Prostate gland (tissue), 2 donors: Measurements from ENCODE around the gene CENPP. TPM values are rescaled to one million over a fixed set of nuclear protein-coding genes. Genes with fewer than 3 reads are reported as not detected.

Source experiments
- DNase-seq: peaks from one replicate; pipeline ENCODE4 v3.0.0-alpha.2; 2019; ENCODE audit warnings: low spot score
- H3K27ac ChIP-seq, 2 donors: fragments of 200-600 bp; sonication (generic); 2 replicates each; pipeline ENCODE4 v1.5.1; 2017 to 2019
- H3K27me3 ChIP-seq: fragments of 200-600 bp; sonication (generic); replicated peaks from 2 replicates; pipeline ENCODE4 v1.5.1; 2019; ENCODE audit not compliant: insufficient read depth
- H3K36me3 ChIP-seq, 2 donors: fragments of 200-600 bp; sonication (generic); 1 replicate in 1 of 2; 2 replicates in 1 of 2; pipeline versions ENCODE4 v1.5.1 to v1.8.1; 2017 to 2019
- H3K4me1 ChIP-seq: fragments of 200-600 bp; sonication (generic); replicated peaks from 2 replicates; pipeline ENCODE4 v1.5.1; 2019
- H3K4me3 ChIP-seq, 2 donors: fragments of 200-600 bp; sonication (generic); 2 replicates each; pipeline ENCODE4 v1.5.1; 2017 to 2019
- H3K9me3 ChIP-seq: fragments of 200-600 bp; sonication (generic); 2 replicates; pipeline ENCODE4 v1.5.1; 2017
- POLR2A ChIP-seq: fragments of 450-650 bp; IDR thresholded peaks from one replicate; pipeline ENCODE4 v1.6.1; 2016; ENCODE audit warnings: antibody characterized with exemption, mild to moderate bottlenecking
- POLR2AphosphoS5 ChIP-seq: sonication (generic); formaldehyde crosslinking; IDR thresholded peaks from one replicate; pipeline ENCODE4 v1.6.1; 2017; ENCODE audit warnings: antibody characterized with exemption
- WGBS: methylation state at CpG from one replicate; pipeline ENCODE4 v1.1.5; 2018; 5-methylcytosine and 5-hydroxymethylcytosine counted together
- intact Hi-C: fragments of 100-400 bp; cut with DNase I; formaldehyde crosslinking; loops from one replicate; pipeline ENCODE4 v1.14.2; 2022
- total RNA-seq, 2 donors: library from RNA; depleted of rRNA; stranded (reverse); fragments of >200 nt; gene quantifications; one replicate each; pipeline ENCODE4 v1.1.0, GENCODE V29; 2016
- TF ChIP-seq, protein P1 (sequence below), 4 experiments: fragments of 200-600 bp in 2 of 4; fragments of 450-650 bp in 2 of 4; sonication (generic) in 2 of 4; IDR thresholded peaks; 1 replicate in 3 of 4; 2 replicates in 1 of 4; pipeline ENCODE4 v1.5.1; 2016 to 2019; ENCODE audit warnings: antibody characterized with exemption in 4 of 4, mild to moderate bottlenecking in 2 of 4, moderate library complexity in 2 of 4

Gene CENPP
- total RNA-seq, 2 donors from 2014 or later = 1.4 to 21.5 TPM

DNA sequence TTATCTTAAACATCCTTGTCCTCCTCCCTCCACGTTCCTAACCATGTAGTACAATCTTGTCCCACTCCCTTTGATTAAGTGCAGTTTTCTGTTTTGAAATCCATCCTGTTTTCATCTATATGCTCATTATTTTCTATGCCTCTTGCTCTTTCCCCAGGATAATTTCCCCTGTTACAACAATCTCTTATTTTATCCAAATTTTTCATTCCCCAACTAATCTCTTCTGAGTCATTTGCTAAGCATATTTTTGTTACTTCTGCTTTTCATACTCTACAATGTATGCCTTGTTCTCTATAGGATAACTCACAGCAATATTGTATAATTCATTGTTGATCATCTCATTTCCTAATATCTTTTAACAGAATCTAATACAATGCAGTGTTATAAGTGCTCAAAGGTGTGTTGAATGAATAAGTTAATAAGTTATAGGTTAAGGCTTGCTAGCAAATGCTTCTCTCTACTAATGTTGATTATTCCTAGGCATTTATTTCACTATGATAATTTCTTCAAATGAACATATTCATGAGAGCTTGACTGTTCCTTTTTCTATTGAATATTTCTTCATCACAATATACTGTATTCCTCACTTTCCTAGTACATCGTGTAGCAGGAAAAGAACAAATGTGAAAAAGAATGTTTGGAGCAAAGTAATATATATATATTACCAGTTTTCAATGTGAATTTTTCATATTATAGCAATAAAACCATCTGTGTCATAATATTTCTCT lies 97.0 kb downstream of the CENPP start:
- H3K4me3 ChIP-seq = no peak overlapping the region
- no peak for DNase-seq
- intact Hi-C loops = no loop called here
- H3K9me3 ChIP-seq = no peaks in the 10 kb centered on the region
- no peaks in the 10 kb centered on the region for H3K36me3 ChIP-seq
- WGBS = 74% methylated on average over 2 of the region's 2 CpGs
- H3K27ac ChIP-seq = no peak overlapping the region
- no peaks in the 10 kb centered on the region for H3K4me1 ChIP-seq
- TF ChIP-seq, protein P1, sequence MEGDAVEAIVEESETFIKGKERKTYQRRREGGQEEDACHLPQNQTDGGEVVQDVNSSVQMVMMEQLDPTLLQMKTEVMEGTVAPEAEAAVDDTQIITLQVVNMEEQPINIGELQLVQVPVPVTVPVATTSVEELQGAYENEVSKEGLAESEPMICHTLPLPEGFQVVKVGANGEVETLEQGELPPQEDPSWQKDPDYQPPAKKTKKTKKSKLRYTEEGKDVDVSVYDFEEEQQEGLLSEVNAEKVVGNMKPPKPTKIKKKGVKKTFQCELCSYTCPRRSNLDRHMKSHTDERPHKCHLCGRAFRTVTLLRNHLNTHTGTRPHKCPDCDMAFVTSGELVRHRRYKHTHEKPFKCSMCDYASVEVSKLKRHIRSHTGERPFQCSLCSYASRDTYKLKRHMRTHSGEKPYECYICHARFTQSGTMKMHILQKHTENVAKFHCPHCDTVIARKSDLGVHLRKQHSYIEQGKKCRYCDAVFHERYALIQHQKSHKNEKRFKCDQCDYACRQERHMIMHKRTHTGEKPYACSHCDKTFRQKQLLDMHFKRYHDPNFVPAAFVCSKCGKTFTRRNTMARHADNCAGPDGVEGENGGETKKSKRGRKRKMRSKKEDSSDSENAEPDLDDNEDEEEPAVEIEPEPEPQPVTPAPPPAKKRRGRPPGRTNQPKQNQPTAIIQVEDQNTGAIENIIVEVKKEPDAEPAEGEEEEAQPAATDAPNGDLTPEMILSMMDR (IDR thresholded peaks at IDR 0.05) = no peak
- TF ChIP-seq POLR2A = no peak
- TF ChIP-seq POLR2AphosphoS5 = no peak
- no peaks in the 10 kb centered on the region for H3K27me3 ChIP-seq

DNA sequence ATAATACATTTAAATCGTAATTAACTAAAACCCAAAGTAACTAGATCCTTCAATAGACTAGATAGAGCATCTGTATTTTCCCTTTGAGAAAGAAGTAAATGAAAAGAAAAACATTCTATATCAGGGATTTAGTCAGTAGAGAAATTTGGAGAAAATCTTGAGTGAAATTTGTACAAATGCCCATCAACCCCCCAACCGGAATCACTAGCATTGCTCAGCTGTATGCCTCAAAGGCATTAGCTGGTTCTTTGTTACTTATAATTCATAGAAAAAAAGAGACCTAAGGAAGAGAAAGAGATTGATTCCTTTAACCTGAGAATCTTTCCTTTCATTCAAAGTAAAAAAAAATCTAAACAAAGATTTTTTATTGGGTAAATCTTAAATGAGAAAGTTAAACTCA lies 97.9 kb downstream of the CENPP start:
- Histone ChIP-seq H3K4me3 (peak overlapping the region; percentile 1), H3K27me3 (no peaks in the 10 kb centered on the region), H3K4me1 (no peaks in the 10 kb centered on the region), H3K36me3 (no peaks in the 10 kb centered on the region), H3K9me3 (no peaks in the 10 kb centered on the region), H3K27ac (peak overlapping the region in 1 of 2 donors; percentile 1)
- intact Hi-C loops = no loop called here
- TF ChIP-seq POLR2A (no peak), POLR2AphosphoS5 (no peak)
- TF ChIP-seq, protein P1 (IDR thresholded peaks at IDR 0.05) = no peak
- DNase-seq = no peak
- WGBS = 84% methylated on average over 2 of the region's 2 CpGs

DNA sequence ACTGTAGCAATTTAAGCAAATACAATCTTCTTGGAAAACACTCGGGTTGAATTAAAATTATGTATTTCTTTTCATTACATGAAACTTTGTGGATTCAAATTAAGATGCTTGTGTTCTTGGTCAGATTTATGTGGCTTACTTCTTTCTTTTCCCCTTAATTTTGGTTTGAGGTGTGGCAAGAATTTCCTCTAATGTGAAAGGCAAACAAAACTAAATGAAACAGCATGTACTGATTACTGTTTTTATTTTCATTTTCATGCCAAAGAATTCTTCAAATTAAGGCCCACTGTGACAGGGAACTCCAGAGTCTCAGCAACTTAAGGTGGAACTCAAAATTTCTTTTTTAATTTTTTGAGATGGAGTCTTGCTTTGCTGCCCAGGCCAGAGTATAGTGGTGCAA lies 98.6 kb downstream of the CENPP start, which contains the start of gene OMD:
Gene OMD, minus strand, starts transcription at position 132 of the 400 bp plus-strand sequence. CDS start 6,913 bp downstream, outside the sequence.
- Histone ChIP-seq H3K9me3 (no peaks in the 10 kb centered on the region), H3K36me3 (no peaks in the 10 kb centered on the region), H3K27me3 (no peaks in the 10 kb centered on the region), H3K27ac (peak within 1 kb of the TSS; percentile 1 to 48), H3K4me3 (peak within 1 kb of the TSS; percentile 1), H3K4me1 (no peaks in the 10 kb centered on the region)
- WGBS = 16% methylated on average over 1 of the region's 1 CpG
- intact Hi-C loops = no loop called here
- no peak for DNase-seq
- TF ChIP-seq POLR2AphosphoS5 (no peak), POLR2A (no peak)

DNA sequence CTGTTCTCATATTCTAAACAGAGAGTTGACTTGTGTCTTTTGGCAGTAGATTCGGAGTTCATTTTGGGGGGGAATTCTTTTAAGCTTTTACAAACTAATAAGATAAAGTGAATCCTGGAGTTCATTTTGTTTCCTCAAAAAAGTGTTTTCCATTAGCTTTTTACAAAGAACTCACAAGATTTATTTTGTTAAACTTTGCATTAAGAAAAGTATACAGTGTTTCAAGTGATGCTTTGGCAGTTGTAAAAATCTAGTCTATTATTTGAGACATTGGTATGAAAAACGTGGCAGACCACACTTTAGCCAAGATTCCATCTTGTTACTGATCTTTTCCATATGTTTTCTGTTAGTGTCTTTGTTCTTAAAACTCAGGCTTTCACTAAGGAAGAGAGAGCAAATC lies 99.7 kb downstream of the CENPP start:
- TF ChIP-seq POLR2A (no peak), POLR2AphosphoS5 (no peak)
- TF ChIP-seq, protein P1 (IDR thresholded peaks at IDR 0.05) = no peak
- intact Hi-C loops = no loop called here
- 17% methylated on average over 2 of the region's 2 CpGs for WGBS

DNA sequence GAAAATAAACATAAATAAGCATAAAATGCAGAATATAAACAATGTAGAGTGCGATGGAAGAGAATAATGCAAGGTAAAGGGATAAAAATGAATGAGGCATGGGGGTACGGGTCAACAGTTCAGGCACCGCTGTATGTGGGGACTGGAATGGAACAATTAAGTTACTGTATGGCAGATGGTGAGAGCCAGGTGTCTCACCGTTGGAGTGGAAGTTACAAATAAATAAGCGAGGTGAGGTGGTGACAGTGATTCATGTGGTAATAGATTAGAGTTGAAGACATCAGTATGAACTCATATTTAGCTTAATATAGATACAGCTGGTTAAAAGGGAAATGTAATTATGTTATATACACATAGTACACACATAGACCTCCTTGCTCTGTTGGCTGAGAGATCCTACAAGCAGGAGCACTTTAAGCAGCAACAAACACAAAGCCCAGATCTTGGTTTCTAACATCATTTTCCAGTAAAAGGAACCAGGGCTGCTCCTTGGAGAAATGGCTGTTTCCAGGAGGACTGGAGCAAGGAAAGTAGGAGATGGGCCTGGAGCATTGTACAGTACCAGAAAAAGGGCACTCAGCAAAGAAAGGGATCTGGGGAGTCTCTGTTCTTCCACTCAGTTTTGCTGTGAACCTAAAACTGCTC lies 100.9 kb downstream of the CENPP start:
- Histone ChIP-seq H3K9me3 (no peaks in the 10 kb centered on the region), H3K27ac (peak overlapping the region in 1 of 2 donors; percentile 24), H3K4me1 (no peaks in the 10 kb centered on the region), H3K4me3 (no peak overlapping the region), H3K36me3 (no peaks in the 10 kb centered on the region), H3K27me3 (no peaks in the 10 kb centered on the region)
- 61% methylated on average over 5 of the region's 5 CpGs for WGBS
- DNase-seq = no peak
- intact Hi-C loops = no loop called here
- TF ChIP-seq, protein P1 (IDR thresholded peaks at IDR 0.05) = no peak
- no peak for TF ChIP-seq POLR2A
- TF ChIP-seq POLR2AphosphoS5 = no peak

More for the DNA sequence above, 99.7 kb downstream of the CENPP start:
- no peaks in the 10 kb centered on the region for H3K27me3 ChIP-seq
- H3K9me3 ChIP-seq = no peaks in the 10 kb centered on the region
- H3K27ac ChIP-seq = peak overlapping the region in 1 of 2 donors; percentile 24
- no peaks in the 10 kb centered on the region for H3K36me3 ChIP-seq
- no peak overlapping the region for H3K4me3 ChIP-seq
- H3K4me1 ChIP-seq = no peaks in the 10 kb centered on the region
- DNase-seq = no peak
